GM21367 (cell line): ENCODE measurements around the gene SLC25A14.
"Not testable (repeated sequence)": the region's sequence is repeated elsewhere in the genome, so short reads cannot be mapped to it uniquely, and the experiment has no call there.

Experiments used
- ATAC-seq: cut with Tn5 transposase; IDR thresholded peaks from one replicate; pipeline ENCODE4 v1.9.1; 2021; ENCODE audit not compliant: unreplicated experiment

The SLC25A14 gene, protein sequence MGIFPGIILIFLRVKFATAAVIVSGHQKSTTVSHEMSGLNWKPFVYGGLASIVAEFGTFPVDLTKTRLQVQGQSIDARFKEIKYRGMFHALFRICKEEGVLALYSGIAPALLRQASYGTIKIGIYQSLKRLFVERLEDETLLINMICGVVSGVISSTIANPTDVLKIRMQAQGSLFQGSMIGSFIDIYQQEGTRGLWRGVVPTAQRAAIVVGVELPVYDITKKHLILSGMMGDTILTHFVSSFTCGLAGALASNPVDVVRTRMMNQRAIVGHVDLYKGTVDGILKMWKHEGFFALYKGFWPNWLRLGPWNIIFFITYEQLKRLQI

GRCh38 chrX:130339408-130340222 is at the start of gene SLC25A14:
TSS of gene SLC25A14 (plus strand) at chrX:130339919. CDS start at chrX:130340279, 360 bp downstream.
- ATAC-seq = peak; percentile 98

DNA sequence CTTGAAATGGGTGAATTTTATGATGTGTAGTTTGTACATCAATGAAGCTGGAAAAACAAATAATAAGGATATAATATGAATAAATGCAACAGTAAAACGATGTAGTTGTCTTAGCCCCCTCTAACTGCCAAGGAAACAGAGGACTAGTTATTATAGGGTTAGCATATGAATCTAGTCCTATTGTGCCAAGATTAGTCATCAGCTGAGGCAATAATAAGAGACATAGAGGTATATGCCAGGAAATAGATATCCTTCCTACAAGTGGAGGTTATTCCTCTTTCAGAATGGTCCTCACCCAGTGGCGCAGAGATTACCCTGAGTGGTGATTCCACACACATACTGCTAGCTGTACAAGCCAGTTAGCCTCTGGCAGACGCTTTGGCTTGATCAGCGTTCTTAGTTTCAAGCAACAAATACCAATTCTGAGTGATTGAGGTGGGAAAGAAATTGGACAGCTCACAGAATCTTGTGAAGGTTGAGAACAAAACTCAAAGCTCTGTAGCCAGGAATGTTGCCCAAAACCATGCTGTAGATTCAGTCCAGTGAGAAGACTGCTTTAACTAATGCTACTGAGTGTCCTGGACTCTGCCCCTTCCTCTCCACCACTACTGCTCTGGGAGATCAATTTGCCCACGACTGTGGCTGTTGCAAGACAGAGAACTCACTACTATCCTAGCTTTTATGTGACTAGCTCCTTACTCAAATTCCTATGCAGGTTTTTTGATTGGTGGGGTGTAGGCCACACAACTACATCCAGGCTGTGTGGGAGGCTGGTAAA is 44.0 kb upstream of the SLC25A14 start:
- no peak for ATAC-seq

- no peak for ATAC-seq
Observed at GRCh38 chrX:130296297-130296678, 43.4 kb upstream of the SLC25A14 start.

GRCh38 chrX:130296743-130297142 is 43.0 kb upstream of the SLC25A14 start:
- ATAC-seq = no peak

DNA sequence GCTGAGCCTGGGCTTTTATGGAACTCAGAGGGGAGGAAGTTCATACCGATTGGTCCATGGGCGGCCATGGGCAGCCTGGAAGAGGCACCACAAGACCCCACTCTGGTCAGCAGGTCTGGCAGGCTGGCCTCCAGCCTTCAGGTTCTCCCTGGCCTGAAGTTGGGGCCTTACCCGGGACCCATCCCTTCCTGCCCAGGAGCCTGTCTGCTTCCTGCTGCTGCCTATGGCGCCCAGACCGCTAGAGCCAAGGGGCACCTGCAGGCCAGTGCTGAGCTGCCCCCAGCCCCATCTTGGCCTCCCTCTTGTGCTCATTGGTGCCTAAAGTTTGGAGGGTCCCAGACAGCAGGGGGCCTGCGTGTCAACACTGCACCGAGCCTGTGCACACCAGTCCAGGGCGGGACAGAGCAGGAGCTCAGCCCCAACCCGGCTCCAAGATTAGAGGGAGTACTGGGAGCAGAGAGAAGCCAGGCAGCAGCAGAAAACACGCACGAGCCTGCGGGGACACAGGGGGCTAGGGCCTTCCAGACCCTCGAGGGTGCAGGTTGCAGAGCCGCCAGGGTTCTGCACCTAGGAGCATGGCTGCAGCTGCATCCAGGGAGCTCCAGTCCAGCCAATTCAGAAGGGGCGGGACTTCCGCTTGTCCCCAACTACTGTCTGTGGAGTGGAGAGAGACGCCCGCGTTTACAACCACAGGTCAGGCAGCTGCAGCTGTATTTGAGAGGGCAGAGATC is 40.3 kb upstream of the SLC25A14 start:
- ATAC-seq = no peak

DNA sequence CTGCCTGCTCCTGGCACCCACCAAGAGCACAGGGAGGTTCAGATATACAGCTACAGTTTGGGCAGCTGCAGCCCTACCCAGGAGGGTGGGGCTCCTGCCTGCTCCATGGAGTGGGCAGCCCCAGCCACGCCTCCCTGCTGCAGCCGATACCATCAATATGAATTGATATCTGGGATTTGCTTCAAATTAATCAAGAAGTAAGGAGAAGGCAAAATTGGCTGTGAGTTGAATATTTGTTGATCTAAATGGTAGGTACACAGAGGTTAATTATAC is 39.8 kb upstream of the SLC25A14 start:
- ATAC-seq = no peak

DNA sequence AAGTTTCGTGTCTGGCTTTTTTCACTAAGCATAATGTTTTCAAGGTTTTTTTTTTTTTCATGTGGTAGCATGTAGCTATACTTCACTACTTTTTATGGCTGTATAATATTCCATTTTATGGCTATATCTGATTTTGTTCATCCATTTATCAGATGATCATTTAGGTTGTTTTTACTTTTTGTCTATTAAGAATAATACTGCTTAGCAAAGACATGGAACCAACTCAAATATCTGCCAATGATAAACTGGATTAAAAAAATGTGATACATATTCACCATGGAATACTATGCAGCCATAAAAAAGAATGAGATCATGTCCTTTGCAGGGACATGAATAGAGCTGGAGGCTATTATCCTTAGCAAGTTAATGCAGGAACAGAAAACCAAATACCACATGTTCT is 38.3 kb upstream of the SLC25A14 start:
- no peak for ATAC-seq

GRCh38 chrX:130301977-130302376 is 37.7 kb upstream of the SLC25A14 start:
- no peak for ATAC-seq

DNA sequence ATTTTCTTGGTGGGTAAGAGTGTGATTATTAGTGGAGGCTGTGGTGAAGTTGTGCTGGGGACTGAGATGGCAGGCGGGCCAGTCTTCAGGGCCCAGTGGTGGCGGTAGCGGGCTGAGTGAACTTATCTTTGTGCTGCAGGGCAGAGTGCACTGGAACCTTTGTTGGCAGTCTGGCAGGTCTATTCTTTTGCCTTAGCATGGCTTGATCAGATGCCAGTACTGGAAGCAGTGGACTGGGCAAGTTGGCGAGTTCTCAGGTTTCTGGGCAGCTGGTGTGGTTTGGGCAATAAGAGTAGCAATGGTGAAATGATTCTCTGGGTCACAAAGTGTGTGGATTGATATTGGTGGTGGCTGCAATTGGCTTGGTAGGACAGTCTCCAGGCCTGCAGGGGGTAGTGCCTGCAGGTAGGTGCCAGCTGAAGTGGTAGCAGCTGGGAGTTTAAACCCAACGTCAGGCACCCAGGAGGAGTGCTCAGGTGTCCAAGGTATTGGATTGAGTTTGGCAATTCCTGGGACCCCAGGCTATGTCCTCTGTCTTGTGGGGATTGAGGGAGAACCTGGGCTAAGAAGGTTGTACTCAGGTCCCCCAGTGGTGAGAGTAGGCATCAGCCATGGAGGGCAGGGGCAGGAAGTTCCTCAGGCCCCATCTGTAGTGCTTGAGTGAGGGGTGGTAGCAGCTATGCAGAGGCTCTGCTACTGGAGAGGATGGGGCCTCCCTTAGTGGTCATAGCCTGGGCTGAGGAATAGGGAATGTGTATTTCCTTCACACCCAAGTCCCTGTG is 34.9 kb upstream of the SLC25A14 start:
- ATAC-seq = no peak

DNA sequence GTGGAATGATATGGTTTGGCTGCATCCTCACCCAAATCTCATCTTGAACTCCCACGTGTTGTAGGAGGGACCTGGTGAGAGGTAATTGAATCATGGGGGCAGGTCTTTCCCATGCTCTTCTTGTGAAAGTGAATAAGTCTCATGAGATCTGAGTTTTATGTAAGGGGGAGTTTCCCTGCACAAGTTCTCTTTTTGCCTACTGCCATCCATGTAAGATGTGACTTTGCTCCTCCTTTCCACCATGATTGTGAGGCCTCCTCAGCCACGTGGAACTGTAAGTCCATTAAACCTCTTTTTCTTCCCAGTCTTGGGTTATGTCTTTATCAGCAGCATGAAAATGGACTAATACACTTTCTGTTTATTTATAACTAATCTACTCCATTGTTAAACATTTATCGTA is 19.8 kb upstream of the SLC25A14 start:
- ATAC-seq = not testable (repeated sequence)

DNA sequence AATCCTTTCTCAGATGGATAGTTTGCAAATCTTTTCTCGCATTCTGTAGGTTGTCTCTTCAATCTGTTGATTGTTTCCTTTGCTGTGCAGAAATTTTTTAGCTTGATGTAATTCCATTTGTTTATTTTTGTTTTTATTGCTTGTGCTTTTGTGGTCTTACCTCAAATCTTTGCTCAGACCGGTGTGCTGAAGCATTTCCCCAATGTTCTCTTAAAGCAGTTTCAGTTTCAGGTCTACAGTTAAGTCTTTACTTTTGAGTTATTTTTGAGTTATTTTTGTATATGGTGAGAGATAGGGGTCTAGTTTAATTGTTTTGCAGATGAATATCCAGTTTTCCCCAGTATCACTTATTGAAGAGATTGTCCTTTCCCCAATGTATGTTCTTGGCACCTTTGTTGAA is 18.2 kb upstream of the SLC25A14 start:
- peak; percentile 78 for ATAC-seq

- no peak for ATAC-seq
Observed at GRCh38 chrX:130330146-130330545, 9.6 kb upstream of the SLC25A14 start.

DNA sequence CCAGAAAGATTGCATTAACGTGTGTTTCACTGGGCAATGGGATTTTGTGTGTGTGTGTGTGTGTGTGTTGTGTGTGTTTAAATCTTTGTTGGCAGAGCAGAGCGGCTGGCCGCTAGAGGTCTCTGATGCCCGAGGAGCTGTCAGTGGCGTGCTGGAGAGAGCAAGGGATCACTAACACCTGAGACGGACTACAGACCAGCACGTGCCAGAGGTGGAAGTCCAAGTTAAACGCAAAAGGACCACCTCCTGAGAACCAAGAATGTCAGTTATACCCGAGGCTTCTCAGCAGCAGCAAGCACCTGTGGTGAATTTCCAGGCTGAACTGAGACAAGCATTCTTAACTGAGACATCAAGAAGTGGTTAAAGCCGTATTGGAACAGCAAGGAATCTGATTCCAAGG is 9.0 kb upstream of the SLC25A14 start:
- peak; percentile 84 for ATAC-seq

DNA sequence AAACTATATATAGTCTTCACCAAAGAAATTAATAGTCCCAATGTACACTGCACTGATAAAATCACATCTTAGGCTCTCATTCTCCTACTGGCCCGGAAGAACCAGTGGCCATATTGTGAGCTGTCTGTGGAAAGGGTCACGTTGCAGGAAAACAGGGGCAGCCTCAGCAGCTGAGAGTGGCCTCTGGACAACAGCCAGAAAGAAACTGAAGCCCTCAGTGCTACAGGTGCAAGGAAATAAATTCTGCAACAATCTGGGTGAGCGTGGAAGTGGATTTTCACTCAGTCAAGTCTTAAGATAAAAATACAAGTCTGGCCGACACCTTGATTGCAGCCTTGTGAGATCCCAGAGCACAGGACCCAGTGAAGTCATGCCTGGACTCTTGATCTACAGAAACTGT is 3.2 kb upstream of the SLC25A14 start:
- no peak for ATAC-seq

DNA sequence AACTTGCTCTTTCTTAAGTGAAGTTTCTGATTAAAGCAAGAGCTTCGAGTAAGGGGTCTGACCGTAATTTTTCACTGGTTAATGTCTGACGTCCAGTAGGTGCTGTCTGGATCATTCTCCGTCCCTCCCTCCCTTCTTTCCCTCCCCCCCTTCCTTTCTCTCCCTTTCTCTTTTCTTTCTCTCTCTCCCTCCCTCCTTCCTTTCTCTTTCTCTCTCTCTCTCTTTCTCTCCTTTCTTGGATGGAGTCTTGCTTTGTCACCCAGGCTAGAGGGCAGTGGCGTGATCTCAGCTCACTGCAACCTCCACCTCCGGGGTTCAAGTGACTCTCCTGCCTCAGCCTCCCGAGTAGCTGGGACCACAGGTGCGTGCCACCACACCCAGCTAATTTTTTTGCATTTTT is 850 bp upstream of the SLC25A14 start:
- ATAC-seq = not testable (repeated sequence)

DNA sequence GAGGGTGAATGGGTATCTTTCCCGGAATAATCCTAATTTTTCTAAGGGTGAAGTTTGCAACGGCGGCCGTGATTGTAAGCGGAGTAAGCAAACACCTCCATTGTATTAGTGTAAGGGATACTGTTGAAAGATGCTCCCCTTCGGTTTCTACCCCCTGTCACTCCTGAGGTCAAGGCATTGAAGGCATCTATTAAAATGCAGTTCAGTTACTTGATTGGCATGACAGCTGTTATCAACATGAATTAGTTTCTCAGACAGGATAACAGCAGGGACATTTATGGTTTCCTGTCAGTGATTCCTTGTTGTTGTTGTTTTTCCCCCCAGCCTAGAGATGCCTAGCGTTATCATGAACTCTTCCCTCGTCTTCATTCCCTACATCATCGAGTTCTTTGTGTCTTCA is 552 bp downstream of the SLC25A14 start:
- ATAC-seq = peak; percentile 14

DNA sequence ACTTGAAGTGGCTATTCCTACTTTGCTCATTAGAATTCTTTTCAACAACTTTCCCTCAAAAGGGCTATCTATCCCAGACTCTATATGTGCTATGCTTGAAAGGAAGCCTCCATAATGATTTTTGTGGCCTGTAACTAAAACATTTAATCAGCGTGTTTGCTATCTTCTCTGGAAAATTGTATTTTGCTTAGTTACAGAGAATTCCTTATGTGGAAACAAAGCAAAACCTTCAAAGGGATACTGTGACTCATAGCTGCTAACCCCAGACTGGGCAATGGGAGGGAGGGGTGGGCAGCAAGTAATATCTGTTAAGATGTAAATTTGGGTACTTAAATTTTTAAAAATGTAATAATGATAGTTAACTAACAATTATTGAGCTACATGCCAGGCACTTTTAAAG is 3.7 kb downstream of the SLC25A14 start:
- ATAC-seq = no peak

- no peak for ATAC-seq
Observed at GRCh38 chrX:130347321-130347720, 7.6 kb downstream of the SLC25A14 start.

GRCh38 chrX:130351567-130351966 is 11.8 kb downstream of the SLC25A14 start:
- ATAC-seq = no peak

DNA sequence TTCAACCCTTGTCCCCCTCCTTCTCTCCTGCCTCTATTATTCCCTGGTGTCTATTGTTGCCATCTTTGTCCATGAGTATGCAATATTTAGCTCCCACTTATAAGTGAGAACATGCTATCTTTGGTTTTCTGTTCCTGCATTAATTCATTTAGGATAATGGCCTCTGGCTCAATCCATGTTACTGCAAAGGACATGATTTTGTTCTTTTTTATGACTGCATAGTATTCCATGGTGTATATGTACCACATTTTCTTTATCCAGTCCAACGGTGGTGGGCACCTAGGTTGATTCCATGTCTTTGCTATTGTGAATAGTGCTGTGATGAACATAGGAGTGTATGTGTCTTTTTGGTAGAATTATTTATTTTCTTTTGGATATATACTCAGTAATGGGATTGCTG is 12.3 kb downstream of the SLC25A14 start:
- not testable (repeated sequence) for ATAC-seq
